Neuronal stem cell (in vitro differentiated cells): ENCODE results near the gene HSD11B1L.
A peak's percentile ranks its signal among the peaks of the same experiment; 100 is the strongest.

ENCODE experiments used
- DNase-seq: peaks from one replicate; pipeline ENCODE4 v3.0.0-alpha.2; 2013; ENCODE audit warnings: low spot score
- H2AFZ ChIP-seq: one replicate; pipeline ENCODE4 v1.6.1; 2013; ENCODE audit warnings: mild to moderate bottlenecking, low read length, inconsistent platforms
- H2AK5ac ChIP-seq: 2 replicates; pipeline ENCODE4 v1.6.1; 2013; ENCODE audit warnings: low read depth, mild to moderate bottlenecking, inconsistent platforms, low read length, moderate library complexity, mixed read lengths
- H2BK120ac ChIP-seq: 2 replicates; pipeline ENCODE4 v1.6.1; 2013; ENCODE audit warnings: low read depth, mild to moderate bottlenecking, inconsistent platforms, low read length, moderate library complexity, mixed read lengths
- H2BK12ac ChIP-seq: one replicate; pipeline ENCODE4 v1.6.1; 2013; ENCODE audit warnings: low read length, inconsistent platforms
- H2BK15ac ChIP-seq: 2 replicates; pipeline ENCODE4 v1.6.1; 2013; ENCODE audit warnings: mild to moderate bottlenecking, low read length, inconsistent platforms, mixed read lengths
- H2BK5ac ChIP-seq: one replicate; pipeline ENCODE4 v1.6.1; 2013; ENCODE audit warnings: inconsistent platforms, mild to moderate bottlenecking, low read length, moderate library complexity
- H3K14ac ChIP-seq: one replicate; pipeline ENCODE4 v1.6.1; 2013; ENCODE audit warnings: low read length, inconsistent platforms
- H3K18ac ChIP-seq: 2 replicates; pipeline ENCODE4 v1.6.1; 2013; ENCODE audit warnings: low read length, inconsistent platforms
- H3K23ac ChIP-seq: 2 replicates; pipeline ENCODE4 v1.6.1; 2013; ENCODE audit warnings: low read depth, mild to moderate bottlenecking, mixed read lengths, low read length, inconsistent platforms; ENCODE audit not compliant: poor library complexity
- H3K27ac ChIP-seq: replicated peaks from 3 replicates; pipeline ENCODE4 v1.5.1; 2013; ENCODE audit warnings: low read length, inconsistent platforms
- H3K27me3 ChIP-seq, 3 experiments: 2 replicates each; pipeline ENCODE4 v1.6.1; 2013; ENCODE audit warnings: low read length in 3 of 3, mild to moderate bottlenecking in 2 of 3, inconsistent platforms in 1 of 3, low read depth in 1 of 3, mixed read lengths in 1 of 3, moderate library complexity in 1 of 3; ENCODE audit not compliant: control insufficient read depth in 3 of 3, insufficient read depth in 3 of 3
- H3K36me3 ChIP-seq, 2 donors: replicated peaks in 1 of 2; 2 replicates each; pipeline ENCODE4 v1.6.1; 2013; ENCODE audit warnings: low read length in 2 of 2; ENCODE audit not compliant: control insufficient read depth in 2 of 2, insufficient read depth in 2 of 2
- H3K4ac ChIP-seq: 2 replicates; pipeline ENCODE4 v1.6.1; 2013; ENCODE audit warnings: inconsistent platforms, mild to moderate bottlenecking, low read length, moderate library complexity
- H3K4me1 ChIP-seq, 2 donors: 1 replicate in 1 of 2; 2 replicates in 1 of 2; pipeline ENCODE4 v1.6.1; 2013; ENCODE audit warnings: low read length in 2 of 2, low read depth in 1 of 2; ENCODE audit not compliant: control insufficient read depth in 2 of 2, insufficient read depth in 1 of 2
- H3K4me2 ChIP-seq: one replicate; pipeline ENCODE4 v1.6.1; 2013; ENCODE audit warnings: mild to moderate bottlenecking, low read length, inconsistent platforms; ENCODE audit not compliant: insufficient read depth, poor library complexity, severe bottlenecking
- H3K4me3 ChIP-seq, 2 donors: 2 replicates each; pipeline ENCODE4 v1.5.1; 2013; ENCODE audit warnings: low read length in 2 of 2, mild to moderate bottlenecking in 2 of 2, inconsistent platforms in 1 of 2, moderate library complexity in 1 of 2
- H3K79me1 ChIP-seq: one replicate; pipeline ENCODE4 v1.6.1; 2013; ENCODE audit warnings: low read depth, mild to moderate bottlenecking, inconsistent platforms, low read length, moderate library complexity
- H3K9ac ChIP-seq: one replicate; pipeline ENCODE4 v1.6.1; 2013; ENCODE audit warnings: mild to moderate bottlenecking, low read depth, low read length, inconsistent platforms; ENCODE audit not compliant: poor library complexity
- H3K9me3 ChIP-seq, 2 donors: replicated peaks in 1 of 2; 2 replicates each; pipeline versions ENCODE3 to v1.6.1; 2013; ENCODE audit warnings: low read length in 2 of 2, mild to moderate bottlenecking in 2 of 2, inconsistent platforms in 1 of 2, low read depth in 1 of 2, mixed read lengths in 1 of 2, moderate library complexity in 1 of 2; ENCODE audit not compliant: control insufficient read depth in 2 of 2, insufficient read depth in 1 of 2
- H4K8ac ChIP-seq: one replicate; pipeline ENCODE4 v1.6.1; 2013; ENCODE audit warnings: low read depth, mild to moderate bottlenecking, inconsistent platforms, low read length, moderate library complexity
- H4K91ac ChIP-seq: one replicate; pipeline ENCODE4 v1.6.1; 2013; ENCODE audit warnings: low read length, low read depth, mild to moderate bottlenecking, inconsistent platforms; ENCODE audit not compliant: poor library complexity
- WGBS, 2 donors: extraction: QIAGEN DNeasy Blood & Tissue Kit; methylation state at CpG; one replicate each; pipeline ENCODE4 v1.1.7; 2013; ENCODE audit warnings: missing lambda C conversion rate in 2 of 2, mixed read lengths in 1 of 2; ENCODE audit not compliant: insufficient read length in 2 of 2, insufficient replicate concordance in 1 of 2; ENCODE audit errors: extremely low coverage in 2 of 2; 5-methylcytosine and 5-hydroxymethylcytosine counted together

The HSD11B1L gene

DNA sequence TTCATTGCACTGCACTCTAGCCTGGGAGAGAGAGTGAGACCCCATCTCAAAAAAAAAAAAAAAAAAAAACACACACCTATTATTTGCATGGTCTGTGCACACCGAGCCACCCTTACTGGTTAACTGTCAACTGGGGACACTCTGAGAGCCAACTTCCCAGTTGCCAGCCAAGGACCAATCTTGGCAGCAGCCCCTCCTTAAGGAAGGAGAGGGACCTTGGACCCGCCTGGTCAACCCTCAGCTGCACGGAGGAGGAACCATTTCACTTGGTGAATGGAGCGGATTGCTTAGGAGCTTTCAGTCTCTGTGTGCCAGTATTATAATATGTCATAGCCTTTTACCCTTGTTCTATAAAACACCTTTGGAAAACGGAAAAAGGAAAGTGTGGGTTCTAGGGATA lies 25.4 kb upstream of the HSD11B1L start:
- Histone ChIP-seq H2BK15ac (no peak overlapping the region), H3K36me3 (peaks cover 57 to 95% of the 10 kb centered on the region in 2 donors)
- no CpG with 5 or more reads among the region's 5 CpGs for WGBS, 2 donors

DNA sequence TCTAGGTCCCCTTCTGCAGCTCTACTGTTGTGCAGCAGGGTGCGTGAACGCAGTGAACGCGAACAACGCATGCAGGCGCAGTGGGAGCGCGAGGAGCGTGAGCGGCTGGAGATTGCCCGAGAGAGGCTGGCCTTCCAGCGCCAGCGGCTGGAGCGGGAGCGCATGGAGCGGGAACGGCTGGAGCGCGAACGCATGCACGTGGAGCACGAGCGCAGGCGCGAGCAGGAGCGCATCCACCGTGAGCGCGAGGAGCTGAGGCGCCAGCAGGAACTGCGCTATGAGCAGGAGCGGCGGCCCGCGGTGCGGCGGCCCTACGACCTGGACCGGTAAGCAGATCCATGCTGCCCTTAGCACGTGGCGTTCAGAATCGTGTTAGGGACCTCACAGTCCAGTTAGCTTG lies 19.3 kb upstream of the HSD11B1L start:
- WGBS, 2 donors, result no CpG with 5 or more reads among the region's 42 CpGs
- Histone ChIP-seq H2BK15ac (no peak overlapping the region), H2BK12ac (peak overlapping the region; percentile 10), H3K4me3 (no peak overlapping the region), H2AK5ac (no peak overlapping the region), H3K9ac (no peak overlapping the region), H3K36me3 (peaks cover 61 to 94% of the 10 kb centered on the region in 2 donors), H3K79me1 (peaks cover 4% of the 10 kb centered on the region), H3K4ac (no peak overlapping the region), H3K23ac (peak overlapping the region; percentile 73), H3K4me2 (no peak overlapping the region), H3K27me3 (no peaks in the 10 kb centered on the region), H3K18ac (no peak overlapping the region), H2BK5ac (no peak overlapping the region), H4K8ac (no peak overlapping the region), H3K27ac (no peak overlapping the region), H2BK120ac (no peak overlapping the region), H3K9me3 (no peaks in the 10 kb centered on the region), H3K4me1 (no peaks in the 10 kb centered on the region), H2AFZ (no peak overlapping the region), H3K14ac (no peak overlapping the region), H4K91ac (no peak overlapping the region)
- DNase-seq, result no peak

More for the DNA sequence above, 25.4 kb upstream of the HSD11B1L start:
- Histone ChIP-seq H3K18ac (no peak overlapping the region), H2BK5ac (no peak overlapping the region), H3K27ac (no peak overlapping the region), H3K4me2 (no peak overlapping the region), H2AFZ (no peak overlapping the region), H3K14ac (no peak overlapping the region), H3K4me3 (no peak overlapping the region), H3K4me1 (no peaks in the 10 kb centered on the region), H2BK120ac (no peak overlapping the region), H2AK5ac (no peak overlapping the region), H3K9ac (no peak overlapping the region), H3K9me3 (no peaks in the 10 kb centered on the region), H3K23ac (no peak overlapping the region), H3K27me3 (no peaks in the 10 kb centered on the region), H3K4ac (no peak overlapping the region), H3K79me1 (peaks cover 7% of the 10 kb centered on the region), H4K91ac (no peak overlapping the region), H4K8ac (no peak overlapping the region), H2BK12ac (no peak overlapping the region)
- no peak for DNase-seq

DNA sequence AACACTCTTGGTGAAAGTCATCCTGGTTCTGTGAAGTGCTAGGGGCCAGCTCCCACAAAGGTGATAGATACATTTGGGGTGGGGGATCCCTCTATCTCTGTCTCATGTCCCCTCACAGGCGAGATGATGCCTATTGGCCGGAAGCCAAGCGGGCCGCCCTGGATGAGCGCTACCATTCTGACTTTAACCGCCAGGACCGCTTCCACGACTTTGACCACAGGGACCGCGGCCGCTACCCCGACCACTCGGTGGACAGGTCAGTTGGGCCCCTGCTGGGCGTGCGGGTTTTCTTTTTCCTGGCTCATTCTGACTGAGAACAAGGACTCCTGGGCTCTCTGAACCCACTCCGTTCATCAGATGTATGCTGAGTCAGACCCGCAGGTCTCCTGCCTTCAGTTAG lies 16.9 kb upstream of the HSD11B1L start:
- H3K36me3 ChIP-seq, result peaks cover 65 to 96% of the 10 kb centered on the region in 2 donors
- H3K18ac ChIP-seq, result no peak overlapping the region
- no peak overlapping the region for H3K23ac ChIP-seq
- H2AFZ ChIP-seq, result no peak overlapping the region
- no peak for DNase-seq
- no peak overlapping the region for H3K4me3 ChIP-seq
- no peak overlapping the region for H3K9ac ChIP-seq
- H3K4ac ChIP-seq, result no peak overlapping the region
- H3K4me2 ChIP-seq, result no peak overlapping the region
- no peaks in the 10 kb centered on the region for H3K9me3 ChIP-seq
- H4K91ac ChIP-seq, result no peak overlapping the region
- no peak overlapping the region for H2BK120ac ChIP-seq
- no peak overlapping the region for H2AK5ac ChIP-seq
- no peak overlapping the region for H4K8ac ChIP-seq
- H3K14ac ChIP-seq, result no peak overlapping the region
- H2BK5ac ChIP-seq, result no peak overlapping the region
- no peak overlapping the region for H3K27ac ChIP-seq
- whole genome bisulfite sequencing, 2 donors, result no CpG with 5 or more reads among the region's 17 CpGs
- H2BK15ac ChIP-seq, result no peak overlapping the region
- no peak overlapping the region for H2BK12ac ChIP-seq
- peaks cover 4% of the 10 kb centered on the region for H3K79me1 ChIP-seq
- H3K4me1 ChIP-seq, result peaks cover 0 to 4% of the 10 kb centered on the region in 2 donors
- H3K27me3 ChIP-seq, result no peaks in the 10 kb centered on the region

DNA sequence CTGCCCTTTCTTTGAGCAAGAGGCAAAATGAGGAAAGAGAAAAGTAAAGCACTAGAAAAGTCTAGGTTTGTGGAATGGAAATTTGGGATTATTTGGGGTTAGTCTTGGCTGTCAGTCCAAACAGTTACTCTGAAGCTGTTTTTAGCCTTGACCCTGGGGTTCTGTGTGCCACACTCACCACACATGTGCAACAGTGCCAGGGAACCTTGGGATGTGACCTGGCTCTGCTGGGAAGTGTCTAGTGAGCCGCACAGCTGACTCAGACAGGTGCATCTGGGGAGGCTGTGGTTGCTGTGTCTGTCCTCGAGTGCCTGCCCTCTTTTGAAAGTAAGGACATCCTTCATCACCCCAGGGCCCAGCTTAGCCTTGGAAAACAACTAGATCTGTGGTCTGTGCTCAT lies 16.3 kb upstream of the HSD11B1L start:
- H2BK12ac ChIP-seq, result no peak overlapping the region
- H3K27me3 ChIP-seq, result no peaks in the 10 kb centered on the region
- H3K4ac ChIP-seq, result no peak overlapping the region
- no peak overlapping the region for H2BK15ac ChIP-seq
- no CpG with 5 or more reads among the region's 2 CpGs for WGBS, 2 donors
- no peak overlapping the region for H3K9ac ChIP-seq
- H2AK5ac ChIP-seq, result no peak overlapping the region
- H4K8ac ChIP-seq, result no peak overlapping the region
- DNase-seq, result no peak
- peaks cover 0 to 4% of the 10 kb centered on the region in 2 donors for H3K4me1 ChIP-seq
- H3K18ac ChIP-seq, result no peak overlapping the region
- no peaks in the 10 kb centered on the region for H3K9me3 ChIP-seq
- no peak overlapping the region for H3K4me2 ChIP-seq
- H3K23ac ChIP-seq, result no peak overlapping the region
- no peak overlapping the region for H2BK5ac ChIP-seq
- H4K91ac ChIP-seq, result no peak overlapping the region
- H2BK120ac ChIP-seq, result no peak overlapping the region
- H3K27ac ChIP-seq, result no peak overlapping the region
- no peak overlapping the region for H3K14ac ChIP-seq
- H3K4me3 ChIP-seq, result no peak overlapping the region
- H2AFZ ChIP-seq, result no peak overlapping the region
- H3K79me1 ChIP-seq, result peaks cover 8% of the 10 kb centered on the region
- H3K36me3 ChIP-seq, result peaks cover 71 to 97% of the 10 kb centered on the region in 2 donors
